HFFc6 (cell line): ENCODE measurements around the gene ADGRG2. TPM values are rescaled to one million over a fixed set of nuclear protein-coding genes. Genes with fewer than 3 reads are reported as not detected.

Source experiments
- DNase-seq: peaks from one replicate; pipeline ENCODE4 v3.0.0-alpha.2; 2018
- H3K27ac Mint-ChIP-seq: 2 replicates; pipeline ENCODE4 v1.8.0; 2020; ENCODE audit warnings: mild to moderate bottlenecking, mixed read lengths
- H3K27me3 Mint-ChIP-seq: 2 replicates; pipeline ENCODE4 v1.8.0; 2021; ENCODE audit warnings: mild to moderate bottlenecking, moderate library complexity, mixed read lengths; ENCODE audit not compliant: insufficient read depth
- H3K36me3 Mint-ChIP-seq: 2 replicates; pipeline ENCODE4 v1.8.0; 2021; ENCODE audit warnings: low read depth, mixed read lengths
- H3K4me1 Mint-ChIP-seq: 2 replicates; pipeline ENCODE4 v1.8.0; 2020; ENCODE audit warnings: low read depth, mixed read lengths
- H3K4me3 Mint-ChIP-seq: 2 replicates; pipeline ENCODE4 v1.8.0; 2020; ENCODE audit warnings: mild to moderate bottlenecking, moderate library complexity, mixed read lengths
- H3K9me3 Mint-ChIP-seq: 2 replicates; pipeline ENCODE4 v1.8.0; 2020; ENCODE audit warnings: mild to moderate bottlenecking, mixed read lengths
- CTCF ChIP-seq: fragments of 200-600 bp; sonication (generic); IDR thresholded peaks from 2 replicates; pipeline ENCODE4 v1.5.0; 2021; ENCODE audit warnings: antibody characterized with exemption, mild to moderate bottlenecking
- total RNA-seq, 6 experiments: library from RNA; stranded (reverse); fragmentation: NEBNext Ultra II Directional; extraction: Animal tissue kit (Norgen Biotek cat#: 25700); gene quantifications; 2 replicates in 1 of 6; 3 replicates in 5 of 6; pipeline ENCODE4 v1.2.3, GENCODE V29; 2021

ADGRG2 gene
- total RNA-seq, 6 experiments from 2014 or later = not detected

- no peak for DNase-seq
- H3K4me1 Mint-ChIP-seq = peaks cover 7% of the 10 kb centered on the region
- TF ChIP-seq CTCF = no peak
- no peaks in the 10 kb centered on the region for H3K9me3 Mint-ChIP-seq
- H3K27ac Mint-ChIP-seq = no peak overlapping the region
- H3K27me3 Mint-ChIP-seq = no peaks in the 10 kb centered on the region; the same call in 1 of the 2 replicates
- no peaks in the 10 kb centered on the region for H3K36me3 Mint-ChIP-seq
- H3K4me3 Mint-ChIP-seq = no peak overlapping the region
Observed at GRCh38 chrX:19057856-19058255, 64.4 kb downstream of the ADGRG2 start.

DNA sequence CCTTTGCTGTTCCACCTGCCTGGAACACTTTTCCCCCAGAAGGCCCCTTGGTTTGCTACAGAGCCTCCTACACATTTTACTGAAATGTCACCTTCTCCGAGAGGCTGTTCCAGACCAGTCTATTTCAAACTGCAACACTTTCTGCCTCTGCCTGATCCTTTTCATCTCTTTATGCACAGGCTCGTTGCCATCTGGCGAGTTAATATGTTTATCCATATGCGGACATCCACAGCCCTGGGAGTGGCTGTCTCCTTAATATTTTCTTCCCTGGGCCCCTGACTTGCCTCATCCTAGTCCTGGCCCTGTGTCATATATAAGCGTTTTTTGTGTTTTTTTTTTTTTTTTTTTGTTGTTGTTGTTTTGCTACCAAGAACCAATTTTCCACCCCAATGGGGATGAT is 73.2 kb downstream of the ADGRG2 start:
- H3K4me3 Mint-ChIP-seq = no peak overlapping the region
- H3K9me3 Mint-ChIP-seq = no peaks in the 10 kb centered on the region
- H3K27ac Mint-ChIP-seq = no peak overlapping the region
- DNase-seq = no peak
- no peaks in the 10 kb centered on the region for H3K36me3 Mint-ChIP-seq
- peaks cover 15% of the 10 kb centered on the region for H3K4me1 Mint-ChIP-seq
- TF ChIP-seq CTCF = no peak
- H3K27me3 Mint-ChIP-seq = peaks cover 2% of the 10 kb centered on the region

DNA sequence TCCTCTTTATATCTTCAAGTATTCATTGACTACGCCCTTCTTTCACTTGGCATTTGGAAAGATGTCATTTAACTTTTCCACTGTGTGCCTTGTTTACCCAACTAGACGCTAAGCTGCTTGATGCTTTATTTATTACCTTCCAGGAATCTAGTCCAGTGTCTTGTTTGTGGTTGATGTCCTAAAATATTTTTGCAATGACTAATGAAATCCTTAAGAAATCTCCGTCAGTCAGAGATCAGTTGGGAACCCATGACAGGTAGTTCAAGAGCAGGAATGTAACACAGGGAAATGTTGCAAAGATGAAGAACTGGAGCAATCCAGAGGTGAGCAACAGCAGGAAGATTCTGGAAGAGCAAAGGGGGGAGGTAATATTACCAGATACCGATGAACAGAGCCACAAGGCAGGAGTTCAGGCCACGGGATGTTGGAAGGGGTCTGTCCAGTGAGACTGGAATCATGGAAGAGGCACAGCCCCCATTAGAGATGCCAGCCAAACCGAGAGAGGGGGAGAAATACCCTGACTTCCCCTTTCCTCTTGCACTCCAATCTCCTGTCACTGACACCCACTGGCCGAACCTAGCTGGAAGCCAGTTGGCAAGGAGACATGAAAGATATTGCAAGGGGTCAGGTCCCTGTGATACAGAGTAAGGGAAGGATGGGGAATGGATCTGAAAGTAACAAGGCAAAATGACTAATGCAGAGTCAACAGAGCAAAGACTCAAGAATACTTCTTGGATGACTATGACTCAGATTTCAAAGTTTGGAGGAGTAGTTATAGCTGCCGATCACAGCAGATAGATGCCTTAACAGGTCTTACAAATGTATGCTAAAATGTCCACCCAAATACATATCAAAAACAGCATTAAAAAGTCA is 75.7 kb downstream of the ADGRG2 start:
- DNase-seq = peak; percentile 40

DNA sequence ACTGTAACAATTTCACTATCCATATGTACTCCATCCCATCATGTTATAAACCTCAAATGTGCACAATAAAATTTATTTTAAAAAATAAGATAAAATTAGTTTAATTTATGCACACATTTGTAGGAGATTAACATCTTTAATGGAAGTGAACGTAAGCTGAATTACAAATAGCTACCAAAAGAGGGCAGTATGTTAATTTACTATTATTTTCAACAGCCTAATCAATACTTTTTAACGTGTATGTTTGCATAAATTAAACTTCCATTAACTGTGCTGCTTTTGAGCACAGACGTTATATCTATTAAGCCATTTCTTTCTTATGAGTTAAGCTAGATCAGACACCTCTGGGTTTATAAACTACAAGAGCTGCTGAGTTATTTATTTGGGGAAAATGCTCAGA is 81.9 kb downstream of the ADGRG2 start:
- DNase-seq = no peak
- no peaks in the 10 kb centered on the region for H3K27me3 Mint-ChIP-seq
- no peaks in the 10 kb centered on the region for H3K36me3 Mint-ChIP-seq
- no peaks in the 10 kb centered on the region for H3K4me1 Mint-ChIP-seq
- H3K4me3 Mint-ChIP-seq = no peak overlapping the region
- peak; percentile 76 for TF ChIP-seq CTCF
- H3K9me3 Mint-ChIP-seq = no peaks in the 10 kb centered on the region
- H3K27ac Mint-ChIP-seq = no peak overlapping the region

More for the DNA sequence above, 75.7 kb downstream of the ADGRG2 start:
- Mint-ChIP-seq H3K4me1 (peaks cover 15% of the 10 kb centered on the region), H3K27me3 (peaks cover 2% of the 10 kb centered on the region), H3K4me3 (no peak overlapping the region), H3K36me3 (no peaks in the 10 kb centered on the region), H3K9me3 (no peaks in the 10 kb centered on the region), H3K27ac (no peak overlapping the region)
- TF ChIP-seq CTCF = no peak

DNA sequence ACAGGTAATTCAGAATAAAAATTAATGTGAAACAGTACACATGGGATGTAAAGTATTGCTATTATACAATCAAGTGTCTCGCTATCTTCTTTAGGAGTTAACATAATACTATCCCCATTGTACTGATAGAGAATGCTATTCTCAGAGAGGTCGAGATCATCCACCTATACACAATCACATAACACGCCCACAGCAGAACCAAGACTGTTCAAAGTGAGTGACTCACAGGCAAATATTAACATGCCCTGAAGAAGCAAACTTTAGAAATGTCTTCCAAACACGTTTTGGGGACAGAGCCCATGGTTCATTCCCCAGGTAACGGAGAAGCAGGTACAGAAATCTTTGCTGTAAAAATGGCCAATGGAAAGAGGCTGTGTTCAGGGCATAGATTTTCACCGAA is 88.2 kb downstream of the ADGRG2 start:
- Mint-ChIP-seq H3K27me3 (no peaks in the 10 kb centered on the region), H3K4me3 (no peak overlapping the region), H3K27ac (no peak overlapping the region), H3K4me1 (no peaks in the 10 kb centered on the region), H3K36me3 (no peaks in the 10 kb centered on the region), H3K9me3 (no peaks in the 10 kb centered on the region)
- TF ChIP-seq CTCF = no peak
- DNase-seq = no peak
